ENCODE data around the gene PRPF38A.
"Not testable (repeated sequence)": the region's sequence is repeated elsewhere in the genome, so short reads cannot be mapped to it uniquely, and the experiment has no call there.

The PRPF38A gene

GRCh38 chr1:52404116-52404974 is at the start of gene PRPF38A, which contains the start of gene ORC1:
Gene PRPF38A (plus strand): TSS chr1:52404602. CDS start chr1:52404750, 148 bp downstream.
Gene ORC1 (minus strand): TSS chr1:52404423. CDS start chr1:52402223, 2,200 bp downstream.
- peak; percentile 95 for DNase-seq

- DNase-seq: no peak
Measured at GRCh38 chr1:52355436-52355835, 49.0 kb upstream of the PRPF38A start.

- no peak for DNase-seq
Measured at GRCh38 chr1:52355847-52356505, 48.4 kb upstream of the PRPF38A start.

GRCh38 chr1:52356818-52357355 is 47.5 kb upstream of the PRPF38A start:
- DNase-seq: no peak

GRCh38 chr1:52357397-52357796 is 47.0 kb upstream of the PRPF38A start:
- DNase-seq: no peak

- no peak for DNase-seq
Measured at GRCh38 chr1:52358851-52359497, 45.4 kb upstream of the PRPF38A start.

- DNase-seq: no peak
Measured at GRCh38 chr1:52359676-52360594, 44.5 kb upstream of the PRPF38A start.

GRCh38 chr1:52360595-52360968 is 43.8 kb upstream of the PRPF38A start:
- DNase-seq: no peak

- DNase-seq: no peak
Measured at GRCh38 chr1:52364235-52364839, 40.1 kb upstream of the PRPF38A start.

- no peak for DNase-seq
Measured at GRCh38 chr1:52365071-52365745, 39.2 kb upstream of the PRPF38A start.

- DNase-seq: peak; percentile 90
Measured at GRCh38 chr1:52365746-52366516, 38.5 kb upstream of the PRPF38A start, which contains the start of gene CC2D1B. Gene CC2D1B (minus strand): TSS chr1:52366205. CDS start chr1:52364620, 1,585 bp downstream.

GRCh38 chr1:52366517-52366827 is 37.9 kb upstream of the PRPF38A start:
- DNase-seq: no peak

- no peak for DNase-seq
Measured at GRCh38 chr1:52367272-52367671, 37.1 kb upstream of the PRPF38A start.

- DNase-seq: no peak
Measured at GRCh38 chr1:52368383-52369172, 35.8 kb upstream of the PRPF38A start.

GRCh38 chr1:52369851-52370250 is 34.6 kb upstream of the PRPF38A start:
- not testable (repeated sequence) for DNase-seq

GRCh38 chr1:52385376-52385775 is 19.0 kb upstream of the PRPF38A start:
- no peak for DNase-seq

GRCh38 chr1:52386458-52386857 is 17.9 kb upstream of the PRPF38A start:
- no peak for DNase-seq

GRCh38 chr1:52393174-52393573 is 11.2 kb upstream of the PRPF38A start:
- no peak for DNase-seq

GRCh38 chr1:52399629-52400028 is 4.8 kb upstream of the PRPF38A start:
- DNase-seq: no peak

GRCh38 chr1:52400131-52400530 is 4.3 kb upstream of the PRPF38A start:
- no peak for DNase-seq

All from DMS 273 treated with DMSO at 0.1 percent for 48 hours (cell line).